ENCODE data around the gene CHFR. TPM values are rescaled to one million over a fixed set of nuclear protein-coding genes. Genes with fewer than 3 reads are reported as not detected.

Gene CHFR
- total RNA-seq, 2 experiments from 2014 or later, result 38.2 to 55.9 TPM

GRCh38 chr12:132936163-132936562 is 48.8 kb upstream of the CHFR start:
- BruUV-seq (replicated peaks), result no TSS peak
- Histone ChIP-seq H4K20me1 (ENCODE audit: insufficient read depth, low read length) (no peaks in the 10 kb centered on the region), H2AFZ (ENCODE audit: low read length) (no peak overlapping the region), H3K4me2 (ENCODE audit: low read length) (no peak overlapping the region), H3K79me2 (ENCODE audit: insufficient read depth, low read depth, low read length) (no peaks in the 10 kb centered on the region), H3K9me2 (ENCODE audit: insufficient read depth, low read length) (no peaks in the 10 kb centered on the region), H3K36me3 (ENCODE audit: insufficient read depth, low read length) (peaks cover 4% of the 10 kb centered on the region; the same call in 1 of the 2 replicates), H3K4me1 (ENCODE audit: insufficient read depth, low read length, poor library complexity, severe bottlenecking) (no peaks in the 10 kb centered on the region), H3K4me3 (ENCODE audit: low read depth, low read length, poor library complexity, severe bottlenecking) (no peak overlapping the region), H3K27ac (ENCODE audit: low read depth, low read length, poor library complexity, severe bottlenecking) (no peak overlapping the region), H3K9me3 (ENCODE audit: low read length) (peaks cover 30% of the 10 kb centered on the region)
- intact Hi-C loops (cut with micrococcal nuclease; ENCODE audit: unreplicated experiment), result no loop called here
- TF ChIP-seq EZH2phosphoT487 (IDR thresholded peaks at IDR 0.05; ENCODE audit: borderline replicate concordance, low read depth, low read length), result no peak
- TF ChIP-seq, protein P1, sequence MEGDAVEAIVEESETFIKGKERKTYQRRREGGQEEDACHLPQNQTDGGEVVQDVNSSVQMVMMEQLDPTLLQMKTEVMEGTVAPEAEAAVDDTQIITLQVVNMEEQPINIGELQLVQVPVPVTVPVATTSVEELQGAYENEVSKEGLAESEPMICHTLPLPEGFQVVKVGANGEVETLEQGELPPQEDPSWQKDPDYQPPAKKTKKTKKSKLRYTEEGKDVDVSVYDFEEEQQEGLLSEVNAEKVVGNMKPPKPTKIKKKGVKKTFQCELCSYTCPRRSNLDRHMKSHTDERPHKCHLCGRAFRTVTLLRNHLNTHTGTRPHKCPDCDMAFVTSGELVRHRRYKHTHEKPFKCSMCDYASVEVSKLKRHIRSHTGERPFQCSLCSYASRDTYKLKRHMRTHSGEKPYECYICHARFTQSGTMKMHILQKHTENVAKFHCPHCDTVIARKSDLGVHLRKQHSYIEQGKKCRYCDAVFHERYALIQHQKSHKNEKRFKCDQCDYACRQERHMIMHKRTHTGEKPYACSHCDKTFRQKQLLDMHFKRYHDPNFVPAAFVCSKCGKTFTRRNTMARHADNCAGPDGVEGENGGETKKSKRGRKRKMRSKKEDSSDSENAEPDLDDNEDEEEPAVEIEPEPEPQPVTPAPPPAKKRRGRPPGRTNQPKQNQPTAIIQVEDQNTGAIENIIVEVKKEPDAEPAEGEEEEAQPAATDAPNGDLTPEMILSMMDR (conservative IDR thresholded peaks at IDR 0.05; ENCODE audit: low read length), result no peak
- CTCF ChIA-PET (ENCODE audit: unreplicated experiment), result no interaction called here
- no peak for DNase-seq (ENCODE audit: low spot score)
- POLR2A ChIA-PET, result no interaction called here

GRCh38 chr12:132926415-132926833 is 39.0 kb upstream of the CHFR start:
- Histone ChIP-seq H3K9me2 (ENCODE audit: insufficient read depth, low read length) (no peaks in the 10 kb centered on the region), H3K36me3 (ENCODE audit: insufficient read depth, low read length) (no peaks in the 10 kb centered on the region), H3K4me1 (ENCODE audit: insufficient read depth, low read length, poor library complexity, severe bottlenecking) (no peaks in the 10 kb centered on the region), H3K4me2 (ENCODE audit: low read length) (no peak overlapping the region), H3K79me2 (ENCODE audit: insufficient read depth, low read depth, low read length) (no peaks in the 10 kb centered on the region), H2AFZ (ENCODE audit: low read length) (no peak overlapping the region), H3K27ac (ENCODE audit: low read depth, low read length, poor library complexity, severe bottlenecking) (no peak overlapping the region), H3K4me3 (ENCODE audit: low read depth, low read length, poor library complexity, severe bottlenecking) (no peak overlapping the region), H3K9me3 (ENCODE audit: low read length) (peaks cover 69% of the 10 kb centered on the region), H4K20me1 (ENCODE audit: insufficient read depth, low read length) (no peaks in the 10 kb centered on the region)
- intact Hi-C loops (cut with micrococcal nuclease; ENCODE audit: unreplicated experiment), result no loop called here
- POLR2A ChIA-PET, result no interaction called here
- TF ChIP-seq, protein P1 (conservative IDR thresholded peaks at IDR 0.05; ENCODE audit: low read length), result no peak
- no peak for TF ChIP-seq EZH2phosphoT487 (IDR thresholded peaks at IDR 0.05; ENCODE audit: borderline replicate concordance, low read depth, low read length)
- CTCF ChIA-PET (ENCODE audit: unreplicated experiment), result no interaction called here
- BruUV-seq (replicated peaks), result no TSS peak
- no peak for DNase-seq (ENCODE audit: low spot score)

DNA sequence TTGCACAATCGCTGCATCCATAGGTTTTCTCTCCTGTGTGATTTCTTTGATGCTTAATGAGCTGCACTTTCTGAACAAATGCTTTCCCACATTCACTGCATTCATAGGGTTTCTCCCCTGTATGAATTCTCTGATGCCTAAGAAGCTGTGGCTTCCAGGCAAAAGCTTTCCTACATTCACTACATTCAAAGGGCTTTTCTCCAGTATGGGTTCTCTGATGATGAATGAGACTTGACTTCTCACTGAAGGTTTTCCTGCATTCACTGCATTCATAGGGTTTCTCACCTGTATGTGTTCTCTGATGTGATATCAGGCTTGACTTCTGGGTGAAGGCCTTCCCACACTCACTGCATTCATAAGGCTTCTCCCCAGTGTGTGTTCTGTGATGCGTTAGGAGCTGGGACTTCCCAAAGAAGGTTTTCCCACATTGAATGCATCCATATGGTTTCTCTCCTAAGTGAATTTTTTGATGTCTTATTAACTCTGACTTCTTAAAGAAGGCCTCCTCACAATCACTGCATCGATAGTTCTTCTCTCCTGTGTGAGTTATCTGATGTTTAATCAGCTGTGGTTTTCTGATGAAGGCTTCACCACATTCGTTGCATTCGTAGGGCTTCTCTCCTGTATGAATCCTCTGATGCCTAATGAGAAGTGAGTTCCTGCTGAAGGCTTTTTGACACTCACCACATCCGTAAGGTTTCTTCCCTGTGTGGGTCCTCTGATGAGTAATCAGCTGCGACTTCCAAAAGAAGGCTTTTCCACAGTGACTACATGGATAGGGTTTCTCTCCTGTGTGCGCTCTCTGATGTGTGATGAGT is 38.4 kb upstream of the CHFR start:
- Histone ChIP-seq H3K79me2 (ENCODE audit: insufficient read depth, low read depth, low read length) (no peaks in the 10 kb centered on the region), H3K9me2 (ENCODE audit: insufficient read depth, low read length) (no peaks in the 10 kb centered on the region), H3K9me3 (ENCODE audit: low read length) (peaks cover 72% of the 10 kb centered on the region), H3K4me2 (ENCODE audit: low read length) (no peak overlapping the region), H2AFZ (ENCODE audit: low read length) (no peak overlapping the region), H3K4me1 (ENCODE audit: insufficient read depth, low read length, poor library complexity, severe bottlenecking) (no peaks in the 10 kb centered on the region), H3K36me3 (ENCODE audit: insufficient read depth, low read length) (no peaks in the 10 kb centered on the region), H3K27ac (ENCODE audit: low read depth, low read length, poor library complexity, severe bottlenecking) (no peak overlapping the region), H4K20me1 (ENCODE audit: insufficient read depth, low read length) (no peaks in the 10 kb centered on the region), H3K4me3 (ENCODE audit: low read depth, low read length, poor library complexity, severe bottlenecking) (no peak overlapping the region)
- BruUV-seq (replicated peaks), result no TSS peak
- CTCF ChIA-PET (ENCODE audit: unreplicated experiment), result no interaction called here
- intact Hi-C loops (cut with micrococcal nuclease; ENCODE audit: unreplicated experiment), result no loop called here
- TF ChIP-seq, protein P1 (conservative IDR thresholded peaks at IDR 0.05; ENCODE audit: low read length), result no peak
- no peak for TF ChIP-seq EZH2phosphoT487 (IDR thresholded peaks at IDR 0.05; ENCODE audit: borderline replicate concordance, low read depth, low read length)
- DNase-seq (ENCODE audit: low spot score), result no peak
- POLR2A ChIA-PET, result no interaction called here
